Panc1 (cell line): ENCODE data around the gene DBH. TPM values are rescaled to one million over a fixed set of nuclear protein-coding genes. Genes with fewer than 3 reads are reported as not detected.

ENCODE experiments used
- ATAC-seq: fragments of 200-7000 bp; cut with Tn5 transposase; 2 replicates; pipeline ENCODE4 v1.9.1; 2020; ENCODE audit warnings: mild to moderate bottlenecking, moderate library complexity
- BruUV-seq: library from RNA; stranded (reverse); fragments of 400-500 nt; replicated peaks from 2 replicates; lab custom pipeline; 2021; lab: Mats Ljungman, UMichigan
- CTCF ChIA-PET: fragments of 300-600 bp; sonication (Branson Sonifier 250); formaldehyde crosslinking; loops from one replicate; lab custom pipeline; 2022; ENCODE audit warnings: antibody characterized with exemption; lab: Charles Lee
- POLR2A ChIA-PET: fragments of 300-600 bp; sonication (Branson Sonifier 250); formaldehyde crosslinking; loops from one replicate; lab custom pipeline; 2022; ENCODE audit warnings: antibody characterized with exemption; lab: Charles Lee
- DNase-seq: peaks from one replicate; pipeline ENCODE4 v3.0.0-alpha.2; 2010; ENCODE audit warnings: low read depth, low spot score
- H3K27ac ChIP-seq: 2 replicates; pipeline ENCODE4 v1.5.1; 2011; ENCODE audit warnings: mild to moderate bottlenecking, low read length, inconsistent platforms
- H3K27me3 ChIP-seq: fragments of 200-500 bp; sonication (Bioruptor generic); 2 replicates; pipeline ENCODE4 v1.6.0; 2014; ENCODE audit warnings: low read length, inconsistent platforms; ENCODE audit not compliant: control insufficient read depth, insufficient read depth
- H3K36me3 ChIP-seq: fragments of 200-500 bp; sonication (Bioruptor generic); 2 replicates; pipeline ENCODE4 v1.5.1; 2014; ENCODE audit warnings: inconsistent platforms, mild to moderate bottlenecking, low read length, moderate library complexity; ENCODE audit not compliant: control insufficient read depth, insufficient read depth
- H3K4me1 ChIP-seq: 2 replicates; pipeline ENCODE4 v1.5.1; 2011; ENCODE audit warnings: inconsistent platforms, mild to moderate bottlenecking, low read length, moderate library complexity; ENCODE audit not compliant: control insufficient read depth, insufficient read depth
- H3K4me3 ChIP-seq, 2 experiments: 2 replicates each; pipeline ENCODE4 v1.5.1; 2011 to 2012; ENCODE audit warnings: low read depth in 2 of 2, low read length in 2 of 2, mild to moderate bottlenecking in 2 of 2, inconsistent platforms in 1 of 2, moderate library complexity in 1 of 2
- H3K9me3 ChIP-seq: fragments of 200-500 bp; sonication (Bioruptor generic); 2 replicates; pipeline ENCODE4 v1.5.1; 2014; ENCODE audit warnings: low read depth, mild to moderate bottlenecking, inconsistent platforms, low read length, moderate library complexity; ENCODE audit not compliant: control insufficient read depth, insufficient read depth
- POLR2AphosphoS5 ChIP-seq: IDR thresholded peaks from 2 replicates; pipeline ENCODE4 v1.6.1; 2012; ENCODE audit warnings: mild to moderate bottlenecking, low read depth, low read length, moderate library complexity
- REST ChIP-seq, 2 experiments: IDR thresholded peaks; 2 replicates each; pipeline ENCODE4 v1.6.1; 2011 to 2012; ENCODE audit warnings: low read depth in 2 of 2, control low read depth in 1 of 2, low read length in 1 of 2, mild to moderate bottlenecking in 1 of 2, moderate library complexity in 1 of 2; ENCODE audit not compliant: insufficient read depth in 1 of 2
- SIN3A ChIP-seq: IDR thresholded peaks from 2 replicates; pipeline ENCODE4 v1.6.1; 2012; ENCODE audit warnings: low read depth, mild to moderate bottlenecking, low read length, moderate library complexity, borderline replicate concordance; ENCODE audit not compliant: insufficient read depth
- TCF7L2 ChIP-seq: IDR thresholded peaks from 2 replicates; pipeline ENCODE4 v1.6.1; 2011; ENCODE audit warnings: mild to moderate bottlenecking, low read depth, low read length, inconsistent platforms
- in situ Hi-C: cut with HindIII; loops from 2 replicates; pipeline ENCODE4 v1.10.0; 2016; ENCODE audit warnings: low sequenced_read_pairs, low pct_unique_long_range_greater_than_20kb
- intact Hi-C: fragments of 100-400 bp; cut with micrococcal nuclease; formaldehyde crosslinking; loops from one replicate; pipeline ENCODE4 v1.10.0; 2022; ENCODE audit not compliant: unreplicated experiment
- total RNA-seq: library from RNA; stranded (reverse); gene quantifications from one replicate; pipeline ENCODE4 v1.2.1, GENCODE V29; 2021; ENCODE audit not compliant: unreplicated experiment
- TF ChIP-seq, protein P1 (sequence below): fragments of 450-650 bp; IDR thresholded peaks from 2 replicates; pipeline ENCODE4 v1.5.1; 2017; ENCODE audit warnings: mild to moderate bottlenecking

The DBH gene
- total RNA-seq, 1 experiment from 2014 or later, result not detected

DNA sequence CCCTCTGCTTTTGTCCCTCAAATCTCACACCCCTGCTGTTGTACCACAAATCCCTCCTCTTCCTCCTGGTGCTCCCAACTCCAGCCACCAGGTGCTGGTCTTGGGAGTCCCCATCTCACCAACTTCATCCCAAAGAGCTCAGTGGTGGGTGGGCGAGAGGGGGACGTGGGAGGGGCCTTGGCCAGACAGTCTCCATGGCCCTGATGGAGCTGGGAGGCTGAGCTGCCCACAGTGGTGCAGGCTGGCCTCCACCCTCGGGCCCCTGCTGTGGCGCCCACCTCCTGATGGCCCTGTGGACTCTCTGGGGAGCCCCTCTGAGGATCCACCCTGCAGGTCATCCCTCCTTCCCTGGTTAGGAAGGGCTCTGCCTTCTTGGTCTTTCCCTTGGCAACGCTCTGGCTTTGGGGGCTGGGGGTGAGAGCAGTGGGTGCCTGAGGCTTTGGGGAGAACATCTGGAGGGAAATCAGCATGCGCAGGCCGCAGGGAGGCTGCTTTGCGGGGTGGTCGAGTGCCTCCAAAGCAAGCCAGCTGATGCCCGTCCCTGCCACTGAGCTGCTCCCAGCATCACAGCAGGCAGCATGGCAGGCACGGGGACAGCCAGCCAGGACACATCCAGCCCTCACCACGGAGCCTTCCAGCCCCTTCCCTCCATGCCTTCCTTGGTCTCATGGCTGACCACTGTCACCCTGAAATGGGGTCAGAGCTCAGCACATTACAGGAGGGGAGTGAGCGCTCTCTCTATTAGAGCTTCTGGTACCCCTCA, 19.3 kb upstream of the DBH start:
- DNase-seq (no peak), ATAC-seq (no peak)
- BruUV-seq, result no TSS peak
- Histone ChIP-seq H3K9me3 (no peaks in the 10 kb centered on the region), H3K36me3 (no peaks in the 10 kb centered on the region), H3K4me3 (no peak overlapping the region), H3K27ac (no peak overlapping the region), H3K4me1 (no peaks in the 10 kb centered on the region), H3K27me3 (peaks cover 6% of the 10 kb centered on the region)
- ChIA-PET CTCF (no interaction called here), POLR2A (no interaction called here)
- in situ Hi-C loops (no loop called here), intact Hi-C loops (no loop called here)
- TF ChIP-seq POLR2AphosphoS5 (no peak), REST (IDR thresholded peaks at IDR 0.05; ENCODE audit: insufficient read depth in 1 of 2, low read depth in 2 of 2, low read length in 1 of 2) (no peak), TCF7L2 (no peak), SIN3A (no peak)
- TF ChIP-seq, protein P1, sequence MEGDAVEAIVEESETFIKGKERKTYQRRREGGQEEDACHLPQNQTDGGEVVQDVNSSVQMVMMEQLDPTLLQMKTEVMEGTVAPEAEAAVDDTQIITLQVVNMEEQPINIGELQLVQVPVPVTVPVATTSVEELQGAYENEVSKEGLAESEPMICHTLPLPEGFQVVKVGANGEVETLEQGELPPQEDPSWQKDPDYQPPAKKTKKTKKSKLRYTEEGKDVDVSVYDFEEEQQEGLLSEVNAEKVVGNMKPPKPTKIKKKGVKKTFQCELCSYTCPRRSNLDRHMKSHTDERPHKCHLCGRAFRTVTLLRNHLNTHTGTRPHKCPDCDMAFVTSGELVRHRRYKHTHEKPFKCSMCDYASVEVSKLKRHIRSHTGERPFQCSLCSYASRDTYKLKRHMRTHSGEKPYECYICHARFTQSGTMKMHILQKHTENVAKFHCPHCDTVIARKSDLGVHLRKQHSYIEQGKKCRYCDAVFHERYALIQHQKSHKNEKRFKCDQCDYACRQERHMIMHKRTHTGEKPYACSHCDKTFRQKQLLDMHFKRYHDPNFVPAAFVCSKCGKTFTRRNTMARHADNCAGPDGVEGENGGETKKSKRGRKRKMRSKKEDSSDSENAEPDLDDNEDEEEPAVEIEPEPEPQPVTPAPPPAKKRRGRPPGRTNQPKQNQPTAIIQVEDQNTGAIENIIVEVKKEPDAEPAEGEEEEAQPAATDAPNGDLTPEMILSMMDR, result no peak

- intact Hi-C loops, result no loop called here
- TF ChIP-seq, protein P1, result no peak
- TF ChIP-seq SIN3A (no peak), TCF7L2 (no peak), REST (IDR thresholded peaks at IDR 0.05; ENCODE audit: insufficient read depth in 1 of 2, low read depth in 2 of 2, low read length in 1 of 2) (no peak), POLR2AphosphoS5 (no peak)
- H3K9me3 ChIP-seq, result no peaks in the 10 kb centered on the region
- no peaks in the 10 kb centered on the region for H3K4me1 ChIP-seq
- no peak overlapping the region for H3K4me3 ChIP-seq
- H3K27ac ChIP-seq, result no peak overlapping the region
- ChIA-PET POLR2A (no interaction called here), CTCF (no interaction called here)
- in situ Hi-C loops, result no loop called here
- peaks cover 4% of the 10 kb centered on the region for H3K27me3 ChIP-seq
- H3K36me3 ChIP-seq, result no peaks in the 10 kb centered on the region
- no TSS peak for BruUV-seq
- no peak for DNase-seq
- ATAC-seq, result no peak
Observed at GRCh38 chr9:133618726-133619125, 17.4 kb upstream of the DBH start.
